AG08395 (cell line): ENCODE measurements around the gene MVP.
A peak's percentile ranks its signal among the peaks of the same experiment; 100 is the strongest.
"Not testable (repeated sequence)": the region's sequence is repeated elsewhere in the genome, so short reads cannot be mapped to it uniquely, and the experiment has no call there.

ENCODE experiments used
- DNase-seq: peaks from one replicate; pipeline ENCODE4 v3.0.0; 2012; ENCODE audit warnings: mixed read lengths, low spot score

MVP gene

GRCh38 chr16:29843931-29844330 is 23.7 kb downstream of the MVP start:
- DNase-seq: no peak

- DNase-seq: no peak
These were observed 24.5 kb downstream of the MVP start for GRCh38 chr16:29844575-29845331.

DNA sequence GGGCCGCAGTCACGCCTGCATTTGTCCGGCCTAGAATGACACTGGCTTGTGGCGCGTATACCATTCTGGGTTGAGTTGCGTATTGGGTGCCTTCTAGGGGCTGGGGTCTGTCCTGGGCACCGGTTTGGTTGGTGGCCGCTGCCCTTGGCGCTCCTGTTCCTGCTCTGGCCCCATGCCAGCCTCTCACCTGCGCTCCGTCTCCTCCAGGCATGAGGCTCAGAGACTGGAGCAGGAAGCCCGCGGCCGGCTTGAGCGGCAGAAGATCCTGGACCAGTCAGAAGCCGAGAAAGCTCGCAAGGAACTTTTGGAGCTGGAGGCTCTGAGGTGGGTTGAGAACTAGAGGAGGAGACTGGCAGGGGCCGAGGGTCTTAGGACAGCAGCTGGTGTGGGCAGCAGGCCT is 25.4 kb downstream of the MVP start:
- no peak for DNase-seq

- DNase-seq: peak; percentile 75
These were observed 28.4 kb downstream of the MVP start for GRCh38 chr16:29848420-29849297.

GRCh38 chr16:29849505-29849904 is 29.2 kb downstream of the MVP start:
- no peak for DNase-seq

DNA sequence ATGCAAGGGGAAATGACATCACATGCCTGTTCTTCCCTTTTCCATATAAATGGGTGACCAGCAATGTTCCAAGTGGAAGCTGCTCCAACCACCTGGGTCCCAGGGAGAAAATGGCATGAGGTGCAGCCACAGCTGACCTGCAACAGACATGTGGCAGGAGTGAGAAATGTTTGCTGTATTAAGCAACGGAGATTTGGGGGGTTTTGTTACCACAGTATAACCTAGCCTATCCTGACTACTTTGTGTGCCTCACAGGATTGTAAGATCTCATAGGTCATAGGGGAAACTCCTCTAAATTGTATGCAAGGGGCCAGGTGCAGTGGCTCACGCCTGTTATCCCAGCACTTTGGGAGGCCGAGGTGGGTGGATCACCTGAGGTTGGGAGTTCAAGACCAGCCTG is 30.7 kb downstream of the MVP start:
- no peak for DNase-seq

DNA sequence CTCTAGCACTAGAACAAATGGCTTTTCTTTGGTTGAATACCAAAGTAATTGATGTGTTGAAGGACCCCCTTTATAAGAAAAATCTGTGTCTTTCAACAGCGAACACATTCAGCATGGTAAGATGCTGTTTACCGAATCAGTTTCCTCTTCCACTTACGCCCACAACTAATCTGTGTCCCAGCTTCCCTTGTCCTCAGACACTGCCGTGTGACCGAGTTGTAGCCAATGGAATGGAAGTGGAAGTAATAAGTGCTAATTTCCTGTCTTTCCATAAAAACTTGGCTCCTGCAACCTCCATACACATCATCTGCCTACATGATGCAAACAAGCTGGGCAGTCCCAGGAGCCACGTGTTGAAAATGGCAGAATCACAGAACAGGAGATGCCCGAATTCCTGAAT is 32.4 kb downstream of the MVP start:
- DNase-seq: peak; percentile 76

- DNase-seq: no peak
These were observed 34.3 kb downstream of the MVP start for GRCh38 chr16:29854520-29855100.

- peak; percentile 77 for DNase-seq
These were observed 37.0 kb downstream of the MVP start for GRCh38 chr16:29857133-29857760.

DNA sequence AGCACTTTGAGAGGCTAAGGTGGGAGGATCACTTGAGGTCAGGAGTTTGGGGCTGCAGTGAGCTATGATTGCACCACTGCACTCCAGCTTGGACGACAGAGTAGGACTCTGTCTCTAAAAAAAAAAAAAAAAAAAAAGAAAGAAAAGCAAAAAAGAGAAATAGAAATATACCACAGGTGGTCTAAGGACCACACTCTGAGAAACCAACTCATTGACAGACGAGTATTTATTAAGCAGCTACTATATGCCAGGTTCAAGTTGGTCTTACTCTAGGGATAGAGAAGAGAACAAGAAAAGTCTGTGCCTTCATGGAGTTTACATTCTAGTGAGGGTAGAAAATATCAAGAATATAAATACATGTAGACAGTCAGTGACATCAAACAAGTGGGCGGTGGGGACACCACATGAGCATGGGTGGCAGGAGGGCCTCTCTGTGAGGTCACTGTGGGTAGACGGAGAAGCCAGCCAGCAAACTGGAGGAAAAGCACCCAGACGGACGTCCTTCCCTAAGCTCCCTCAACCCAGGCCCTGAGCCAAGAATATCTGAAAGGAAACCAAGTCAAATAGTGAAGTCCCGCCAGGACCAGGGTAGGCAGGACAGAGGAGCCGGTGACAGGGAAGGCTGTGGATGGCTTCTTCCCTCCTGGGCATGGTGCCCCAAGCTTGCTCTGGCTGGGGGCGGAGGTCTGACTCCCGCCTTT is 38.0 kb downstream of the MVP start:
- DNase-seq: no peak

- no peak for DNase-seq
These were observed 38.7 kb downstream of the MVP start for GRCh38 chr16:29858974-29859373.

- no peak for DNase-seq
These were observed 40.0 kb downstream of the MVP start for GRCh38 chr16:29860218-29860617.

DNA sequence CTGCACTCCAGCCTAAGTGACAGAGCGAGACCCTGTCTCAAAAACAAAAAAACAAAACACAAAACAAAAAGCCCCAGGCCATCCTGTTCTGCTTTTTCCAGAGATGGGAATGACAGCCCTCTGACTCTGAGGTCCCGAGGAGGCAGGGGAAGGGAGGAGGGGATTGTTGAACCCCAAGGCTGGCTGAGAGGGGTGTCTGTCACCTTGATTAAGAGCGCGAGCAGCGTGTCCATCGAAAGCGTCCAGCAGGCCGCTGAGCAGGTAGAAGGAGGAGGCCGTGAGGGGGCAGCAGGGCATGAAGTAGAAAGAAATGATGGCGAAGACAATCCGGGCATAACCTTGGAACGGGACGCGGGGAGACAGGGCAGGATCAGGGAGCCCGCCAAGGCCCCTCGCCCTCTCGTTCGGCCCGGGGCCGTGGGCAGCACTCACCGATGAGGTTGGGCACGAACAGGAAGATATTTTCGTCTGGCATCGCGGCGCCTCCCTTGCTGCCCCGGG is 42.2 kb downstream of the MVP start:
- no peak for DNase-seq

DNA sequence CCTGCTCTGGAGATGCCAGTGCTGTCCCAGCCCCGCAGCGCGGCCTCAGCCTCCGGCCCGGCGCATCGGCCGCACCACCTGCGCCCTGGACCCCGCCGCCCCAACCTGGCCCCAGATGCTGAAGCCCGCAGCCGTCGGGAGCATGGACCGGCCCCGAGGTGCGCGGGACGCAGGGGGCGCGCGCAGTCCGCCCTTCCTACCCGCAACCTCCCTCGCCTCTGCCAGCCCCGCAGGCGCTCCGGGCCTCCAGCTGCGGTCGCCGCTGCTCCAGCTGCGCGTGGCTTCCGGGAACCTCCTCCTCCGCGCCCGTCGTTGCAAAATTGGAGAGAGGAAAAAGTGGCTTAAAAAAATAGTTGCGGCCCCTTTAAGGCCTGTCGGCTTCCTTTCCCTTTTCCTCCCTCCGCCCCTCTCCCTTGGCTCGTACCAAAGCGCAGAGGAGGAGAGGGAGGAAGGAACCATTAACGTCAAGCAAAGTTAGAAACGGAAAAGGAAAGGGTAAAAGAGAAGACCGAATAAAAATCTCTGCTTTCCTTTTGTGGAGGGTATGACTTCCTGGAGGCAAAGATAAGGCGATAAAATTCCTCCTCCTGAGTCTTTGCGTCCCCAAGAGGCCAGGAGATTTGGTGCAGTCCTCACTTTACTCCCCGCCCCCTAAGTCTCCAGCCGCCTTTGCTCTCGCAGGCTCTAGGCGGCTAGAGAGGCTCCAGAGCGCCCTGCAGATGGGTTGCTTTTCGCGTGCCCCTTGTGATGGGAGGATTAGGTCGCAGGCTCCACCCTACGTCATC is 42.8 kb downstream of the MVP start, which contains the start of gene CDIPT:
Gene CDIPT, minus strand, starts transcription at position 343 of the 785 bp plus-strand sequence. CDS start 369 bp downstream, outside the sequence.
- peak; percentile 95 for DNase-seq

- no peak for DNase-seq
These were observed 43.4 kb downstream of the MVP start for GRCh38 chr16:29863669-29863984.

DNA sequence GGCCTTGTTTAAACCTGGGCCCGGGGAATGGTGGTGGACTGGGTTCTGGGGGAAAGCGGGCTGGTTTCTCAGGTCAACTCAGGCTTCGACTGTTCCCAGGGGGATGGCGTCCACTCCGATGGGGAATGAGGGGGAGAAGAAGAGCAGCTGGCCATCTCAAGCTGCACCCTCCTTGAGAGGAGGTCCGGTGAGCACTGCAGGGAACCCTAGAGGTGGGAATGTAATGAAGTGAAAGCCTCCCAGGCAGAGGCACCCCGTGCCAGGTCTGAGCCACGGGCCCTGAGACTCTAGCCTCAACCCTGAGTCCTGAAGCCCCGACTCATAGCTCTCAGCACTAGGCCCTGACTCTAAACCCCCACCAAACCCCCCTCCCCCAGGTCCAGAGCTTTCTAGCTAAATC is 43.9 kb downstream of the MVP start:
- no peak for DNase-seq

DNA sequence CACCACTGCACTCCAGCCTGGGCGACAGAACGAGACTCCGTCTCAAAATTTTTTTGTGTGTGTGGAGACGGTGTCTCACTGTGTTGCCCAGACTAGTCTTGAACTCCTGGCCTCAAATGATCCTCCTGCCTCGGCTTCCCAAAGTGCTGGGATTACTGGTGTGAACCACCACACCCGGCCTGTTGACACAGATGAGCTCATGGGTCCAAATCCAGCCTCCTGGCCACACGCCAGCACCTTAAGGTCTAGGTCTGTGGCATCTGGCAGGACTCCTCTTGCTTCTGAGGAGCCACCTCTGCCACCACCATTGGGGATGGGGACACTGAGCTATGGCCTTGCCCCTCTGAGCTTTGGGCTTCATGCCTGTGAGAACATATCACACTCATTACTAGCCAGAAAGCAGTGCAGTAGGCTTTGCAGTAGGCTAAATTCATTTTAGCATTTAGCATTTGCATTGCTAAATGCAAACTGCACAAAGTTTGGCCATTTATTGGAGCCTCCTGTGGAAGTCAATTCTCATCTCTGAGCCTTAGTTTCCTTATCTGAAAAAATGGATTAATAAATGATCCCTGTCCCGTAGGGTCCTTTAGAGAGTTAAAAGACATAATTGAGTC is 48.2 kb downstream of the MVP start:
- DNase-seq: no peak

GRCh38 chr16:29869067-29869466 is 48.8 kb downstream of the MVP start:
- not testable (repeated sequence) for DNase-seq

DNA sequence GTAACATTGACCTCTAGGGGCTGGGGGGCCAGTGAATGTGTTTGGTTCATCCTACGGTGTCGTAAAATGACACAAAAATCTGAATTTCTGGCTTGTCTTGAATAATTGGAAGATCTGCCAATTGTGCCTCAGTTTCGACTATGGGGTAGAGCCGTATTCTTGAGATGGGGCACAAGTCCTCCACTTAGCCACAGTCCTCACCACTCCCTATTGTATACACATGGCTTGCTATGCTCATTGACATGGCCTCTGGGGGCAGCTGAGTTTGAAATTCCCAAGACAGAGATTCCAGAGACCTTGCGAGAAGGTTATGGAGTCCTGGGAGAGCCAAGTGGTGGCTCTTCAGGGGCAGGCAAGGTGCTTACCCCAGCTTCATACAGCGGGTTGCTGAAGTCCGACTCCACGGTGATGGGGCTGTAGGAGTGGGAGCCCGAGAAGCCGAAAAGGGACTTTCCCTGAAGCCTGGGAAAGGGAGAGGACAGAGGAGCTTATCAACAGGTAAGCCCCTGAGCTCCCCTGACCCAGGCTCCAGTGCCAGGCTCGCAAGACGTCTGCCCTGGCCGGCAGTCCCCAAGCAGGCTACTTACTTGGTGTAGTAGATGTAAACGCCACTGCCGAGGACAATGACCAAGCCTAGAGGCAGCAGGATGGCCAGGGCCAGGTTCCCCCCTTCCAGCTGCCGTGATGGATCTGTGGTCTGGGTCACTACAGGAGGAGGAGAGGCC is 51.7 kb downstream of the MVP start:
- no peak for DNase-seq

DNA sequence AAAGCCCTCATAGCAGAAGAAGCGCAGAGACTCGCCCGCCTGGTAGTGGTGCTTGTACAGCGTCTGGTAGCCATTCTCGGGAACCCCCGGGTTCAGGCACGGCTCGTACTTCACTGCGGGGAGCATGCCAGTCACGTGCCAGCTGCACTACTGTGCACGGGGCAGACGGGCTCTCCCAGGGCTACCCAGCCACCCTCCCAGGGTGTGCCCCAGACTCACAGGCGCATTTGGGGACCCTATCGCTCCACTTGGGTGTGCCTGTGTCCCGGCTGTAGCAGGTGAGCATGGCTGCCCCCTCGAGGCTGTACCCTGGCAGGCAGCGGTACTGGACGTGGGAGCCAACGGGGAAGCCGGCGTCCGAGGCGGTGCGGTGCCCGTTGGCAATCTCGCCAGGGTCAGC is 53.1 kb downstream of the MVP start:
- DNase-seq: no peak
